Activated T-helper 9 cell treated with anti-CD3 and anti-CD28 coated beads, Interleukin-2, amount 50 U/mL, for 16 hours (primary cell): ENCODE measurements around the gene TCF15.
"Not testable (repeated sequence)": the region's sequence is repeated elsewhere in the genome, so short reads cannot be mapped to it uniquely, and the experiment has no call there.

Source experiments
- DNase-seq: peaks from one replicate; pipeline ENCODE4 v3.0.0-alpha.2; 2020; ENCODE audit warnings: low read depth

Gene TCF15

DNA sequence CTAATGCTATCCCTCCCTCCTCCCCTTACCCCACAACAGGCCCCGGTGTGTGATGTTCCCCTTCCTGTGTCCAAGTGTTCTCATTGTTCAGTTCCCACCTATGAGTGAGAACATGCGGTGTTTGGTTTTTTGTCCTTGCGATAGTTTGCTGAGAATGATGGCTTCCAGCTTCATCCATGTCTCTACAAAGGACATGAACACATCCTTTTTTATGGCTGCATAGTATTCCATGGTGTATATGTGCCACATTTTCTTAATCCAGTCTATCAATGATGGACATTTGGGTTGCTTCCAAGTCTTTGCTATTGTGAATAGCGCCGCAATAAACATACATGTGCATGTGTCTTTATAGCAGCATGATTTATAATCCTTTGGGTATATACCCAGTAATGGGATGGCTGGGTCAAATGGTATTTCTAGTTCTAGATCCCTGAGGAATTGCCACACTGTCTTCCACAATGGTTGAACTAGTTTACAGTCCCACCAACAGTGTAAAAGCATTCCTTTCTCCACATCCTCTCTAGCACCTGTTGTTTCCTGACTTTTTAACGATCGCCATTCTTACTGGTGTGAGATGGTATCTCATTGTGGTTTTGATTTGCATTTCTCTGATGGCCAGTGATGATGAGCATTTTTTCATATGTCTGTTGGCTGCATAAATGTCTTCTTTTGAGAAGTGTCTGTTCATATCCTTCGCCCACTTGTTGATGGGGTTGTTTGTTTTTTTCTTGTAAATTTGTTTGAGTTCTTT is 31.0 kb downstream of the TCF15 start:
- not testable (repeated sequence) for DNase-seq

DNA sequence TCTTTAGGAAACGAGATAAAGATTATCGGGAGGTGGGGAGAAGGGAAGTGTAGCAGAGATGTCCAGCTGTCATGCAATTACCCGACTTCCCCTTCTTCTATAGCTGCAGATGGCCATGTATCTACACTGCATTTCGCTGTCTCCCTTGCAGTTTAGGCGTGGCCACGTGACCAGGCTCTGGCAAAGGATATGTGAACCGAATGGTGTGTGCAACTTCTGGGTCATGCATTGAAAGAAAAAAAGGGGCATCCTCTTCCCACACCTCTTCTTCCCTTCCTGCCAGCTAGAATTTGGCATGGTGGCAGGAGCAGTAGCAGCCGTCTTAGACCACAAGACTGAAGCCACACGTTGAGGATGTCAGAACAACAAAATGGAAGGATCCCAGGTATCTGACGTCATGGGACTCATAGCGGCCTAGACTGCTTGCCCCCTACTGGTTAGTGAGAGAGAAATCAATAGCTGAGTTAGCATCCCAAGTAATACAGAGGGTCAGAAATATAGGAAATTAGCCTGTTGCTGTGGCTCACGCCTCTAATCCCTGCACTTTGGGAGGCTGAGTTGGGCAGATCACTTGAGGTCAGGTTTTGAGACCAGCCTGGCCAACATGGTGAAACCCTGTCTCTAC is 32.8 kb downstream of the TCF15 start:
- no peak for DNase-seq

DNA sequence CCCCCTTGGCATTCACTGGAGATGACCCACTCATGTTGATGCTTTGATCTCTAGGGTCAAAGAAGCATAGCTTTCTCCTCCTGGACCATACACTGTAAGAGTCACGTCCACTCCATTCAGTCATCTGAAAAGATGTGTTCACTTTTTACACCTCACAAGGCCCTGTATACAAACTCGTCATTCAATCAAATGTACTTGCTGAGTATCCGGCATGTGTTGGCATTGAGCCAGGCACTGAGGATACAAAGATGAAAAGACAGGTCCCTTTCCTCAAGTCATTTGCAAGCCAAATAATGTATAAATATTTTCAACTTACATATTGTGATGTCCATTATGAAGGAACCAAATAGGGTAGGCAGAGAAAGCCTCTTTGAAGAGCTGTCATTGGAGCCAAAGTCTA is 34.0 kb downstream of the TCF15 start:
- DNase-seq = no peak

DNA sequence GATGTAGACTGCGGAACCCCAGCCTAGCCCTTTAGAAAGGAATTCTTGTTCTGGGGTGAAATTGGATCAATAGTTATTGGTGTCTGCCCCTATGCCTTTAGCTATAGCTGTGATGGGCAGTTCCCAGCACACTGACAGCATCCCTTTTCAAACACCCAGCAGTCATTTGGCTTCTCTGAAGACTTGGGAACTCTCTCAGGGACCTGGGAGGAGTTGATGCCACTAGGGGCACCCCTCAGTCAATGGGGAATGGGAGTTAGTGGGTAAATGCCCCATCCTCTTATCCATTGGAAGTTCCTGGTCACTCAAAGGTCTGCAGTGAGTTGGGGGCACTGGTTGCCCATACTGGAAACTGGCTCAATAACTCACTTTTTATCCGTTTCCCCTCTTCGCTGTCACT is 34.9 kb downstream of the TCF15 start:
- no peak for DNase-seq

DNA sequence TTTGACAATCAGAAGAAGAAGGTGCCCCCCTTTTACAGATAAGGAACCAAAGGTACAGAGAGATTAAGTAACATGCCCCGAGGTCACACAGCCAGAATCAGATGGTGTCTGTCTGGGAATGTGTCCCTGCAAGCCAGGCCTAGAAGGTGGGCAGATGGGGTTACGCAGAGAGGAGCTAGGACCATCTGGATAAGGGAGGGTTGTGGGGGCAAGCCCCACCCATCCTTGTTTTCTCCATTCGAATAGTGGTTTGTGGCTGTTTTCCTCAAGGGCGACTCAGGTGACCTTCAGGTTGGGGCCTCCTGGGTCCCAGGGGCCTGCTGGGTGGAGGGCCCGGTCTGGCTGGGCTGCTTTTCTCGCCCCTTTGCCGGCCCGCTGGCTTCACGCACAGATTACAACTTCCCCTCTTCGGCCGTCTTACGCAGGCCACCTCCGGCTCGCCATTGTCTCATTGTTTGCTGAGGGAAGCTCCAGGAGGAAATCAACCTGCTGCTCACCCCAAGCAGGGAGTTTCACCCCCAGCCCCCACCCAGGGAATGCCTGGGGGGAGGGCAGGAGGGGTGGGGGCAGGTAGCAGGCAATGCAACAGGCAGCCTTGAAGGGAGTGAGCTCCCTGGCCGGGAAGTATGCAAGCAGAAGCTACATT is 35.7 kb downstream of the TCF15 start:
- DNase-seq = no peak

DNA sequence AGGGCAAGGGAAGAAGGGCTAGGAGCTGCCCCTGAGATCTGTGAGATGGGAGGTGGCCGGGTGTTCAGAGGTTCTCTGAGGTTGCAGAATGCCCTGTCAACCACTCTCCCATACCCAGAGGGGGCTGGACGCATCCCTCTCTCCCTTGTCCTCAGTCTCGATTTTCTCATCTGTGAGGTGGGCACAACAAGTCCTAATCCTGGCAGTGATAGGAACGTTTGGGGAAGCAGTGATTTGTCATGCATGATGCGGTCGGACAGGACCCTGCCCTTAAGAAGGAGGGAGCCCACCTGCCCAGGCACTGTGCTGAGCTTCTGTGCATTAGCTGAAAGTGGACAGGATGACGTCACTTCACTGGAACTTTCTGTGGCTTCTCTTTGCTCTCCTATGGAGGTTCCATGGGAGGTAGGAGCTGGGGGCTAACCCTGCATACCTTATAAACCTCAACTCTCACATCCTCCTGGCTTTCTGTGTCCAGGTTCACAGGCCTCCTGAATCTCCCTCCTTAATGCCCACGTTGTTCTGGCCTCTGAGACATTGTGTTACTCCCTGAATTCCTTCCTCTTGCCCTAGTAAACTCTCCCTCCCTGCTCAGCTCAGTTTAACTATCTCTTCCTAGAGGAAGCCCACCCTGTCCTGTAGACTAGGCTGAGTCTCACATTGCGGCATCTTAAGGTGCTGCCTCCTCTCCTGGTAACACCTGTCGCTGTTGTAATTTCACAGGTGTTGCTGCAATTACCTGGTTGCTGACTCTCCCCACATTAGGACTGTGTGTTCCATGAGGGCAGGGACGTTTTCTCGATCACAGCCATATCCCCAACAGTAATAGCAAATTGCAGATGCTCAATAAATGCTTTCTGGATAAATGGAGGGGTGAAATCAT is 36.5 kb downstream of the TCF15 start:
- no peak for DNase-seq

DNA sequence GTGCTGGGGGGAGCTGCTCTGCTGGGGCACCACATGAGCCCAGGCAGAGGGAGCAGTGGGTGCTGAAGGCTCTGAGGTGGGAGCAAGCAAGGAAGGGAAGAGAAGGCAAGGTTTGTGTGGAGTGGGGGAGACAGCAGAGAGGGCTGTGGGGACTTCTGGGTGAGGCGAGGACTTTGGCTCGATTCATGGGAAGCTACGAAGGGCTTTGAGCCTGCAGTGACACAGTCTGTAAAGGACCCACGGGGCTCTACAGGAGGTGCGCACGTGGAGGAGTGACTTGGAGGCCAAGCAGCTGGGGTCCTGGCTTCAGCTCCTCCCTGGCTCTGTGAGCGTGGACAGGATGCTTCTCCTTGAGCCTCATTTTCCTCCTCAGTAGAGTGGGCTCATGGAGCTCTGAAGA is 37.4 kb downstream of the TCF15 start:
- no peak for DNase-seq

DNA sequence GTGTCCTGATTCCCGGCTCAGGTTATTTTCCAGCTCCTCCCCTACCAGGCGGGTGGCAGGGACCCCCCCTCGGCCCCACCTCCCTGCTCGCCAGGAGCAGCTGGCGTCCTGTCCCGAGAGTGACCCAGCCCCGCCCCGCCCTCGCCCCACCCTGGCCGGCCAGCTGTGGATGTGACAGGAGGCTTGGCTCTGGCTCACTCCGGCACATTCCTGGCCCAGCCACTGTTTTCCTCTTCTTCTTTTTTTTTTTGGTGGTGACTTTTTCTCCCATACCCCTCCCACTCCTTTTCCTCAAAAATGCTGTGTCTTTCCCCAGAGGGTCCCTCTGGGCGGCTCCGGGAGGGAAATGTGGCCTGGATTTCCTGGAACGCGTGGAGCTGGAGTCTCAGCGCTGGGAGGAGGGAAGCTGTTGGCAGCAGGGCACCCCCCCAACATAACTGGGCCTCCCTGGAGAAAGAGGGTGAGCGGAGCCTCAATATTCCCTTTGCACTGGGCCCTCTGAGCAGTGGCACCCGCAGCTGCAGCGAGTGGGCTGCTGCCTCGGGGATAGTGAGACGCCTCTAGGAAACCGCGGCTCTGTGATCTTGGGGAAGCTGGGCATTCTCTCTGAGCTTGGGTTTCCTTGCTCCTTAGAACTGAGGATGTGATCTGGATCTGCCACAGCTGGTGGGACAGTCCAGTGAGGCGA is 38.2 kb downstream of the TCF15 start:
- DNase-seq = no peak

DNA sequence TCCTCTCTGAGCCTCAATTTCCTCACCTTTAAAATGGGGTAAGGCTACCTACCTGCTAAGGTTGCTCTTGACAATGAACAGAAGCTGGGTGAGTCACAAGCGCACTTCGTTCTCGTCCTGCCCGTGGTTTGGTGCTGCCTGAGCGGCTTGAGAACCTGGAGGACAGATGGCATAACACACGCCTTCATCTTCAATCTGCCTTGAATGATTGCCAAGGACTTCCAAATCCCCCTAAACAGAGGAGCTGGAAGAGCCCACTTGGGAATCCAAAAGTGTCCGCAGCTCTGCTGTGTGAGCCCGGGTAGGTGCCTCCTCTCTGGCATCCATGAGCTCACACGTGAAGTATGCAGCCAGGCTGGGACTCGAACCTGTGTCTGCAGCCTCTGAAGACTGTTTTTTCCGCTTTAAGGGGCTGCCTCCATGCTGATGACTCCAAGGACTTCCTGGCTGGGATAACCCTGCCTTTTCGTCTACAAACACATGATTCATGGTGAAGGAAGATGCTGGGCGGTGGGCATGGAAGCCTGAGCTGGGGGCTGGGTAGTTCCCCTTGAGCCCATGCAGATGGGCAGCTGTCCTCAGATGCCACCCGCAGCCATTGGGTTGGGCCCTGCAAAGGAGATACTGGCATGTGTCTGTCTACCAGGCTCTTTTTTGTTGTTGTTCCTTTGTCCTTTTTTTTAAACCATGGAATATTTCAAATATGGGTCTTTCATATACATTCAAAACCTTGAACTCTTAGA is 41.3 kb downstream of the TCF15 start:
- DNase-seq = no peak

DNA sequence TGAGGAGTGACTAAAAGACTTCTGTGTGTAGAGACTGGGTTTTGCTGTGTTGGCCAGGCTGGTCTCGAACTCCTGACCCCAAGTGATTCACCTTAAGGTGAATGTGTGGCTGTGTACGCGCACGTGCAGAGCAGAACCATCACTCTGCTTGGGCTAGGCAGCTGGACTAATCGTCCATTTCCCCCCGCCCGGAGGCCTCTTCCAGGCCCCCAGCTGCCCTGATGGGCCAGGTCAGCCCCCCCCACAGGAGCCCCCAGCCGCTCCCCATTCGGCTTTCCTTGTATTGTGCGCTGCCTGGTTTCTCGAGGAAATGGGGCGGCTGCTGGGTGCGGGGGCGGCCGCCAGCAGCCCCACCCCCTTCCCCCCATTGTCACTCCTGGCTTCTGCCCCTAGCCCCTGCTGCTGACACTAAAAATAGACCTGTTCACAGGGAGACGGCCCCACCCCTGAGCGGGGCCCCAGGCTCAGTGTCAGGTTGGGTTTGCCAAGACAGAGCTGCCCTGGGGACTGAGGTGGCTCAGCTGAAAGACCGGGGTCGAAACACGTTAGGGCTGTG is 41.9 kb downstream of the TCF15 start:
- no peak for DNase-seq

DNA sequence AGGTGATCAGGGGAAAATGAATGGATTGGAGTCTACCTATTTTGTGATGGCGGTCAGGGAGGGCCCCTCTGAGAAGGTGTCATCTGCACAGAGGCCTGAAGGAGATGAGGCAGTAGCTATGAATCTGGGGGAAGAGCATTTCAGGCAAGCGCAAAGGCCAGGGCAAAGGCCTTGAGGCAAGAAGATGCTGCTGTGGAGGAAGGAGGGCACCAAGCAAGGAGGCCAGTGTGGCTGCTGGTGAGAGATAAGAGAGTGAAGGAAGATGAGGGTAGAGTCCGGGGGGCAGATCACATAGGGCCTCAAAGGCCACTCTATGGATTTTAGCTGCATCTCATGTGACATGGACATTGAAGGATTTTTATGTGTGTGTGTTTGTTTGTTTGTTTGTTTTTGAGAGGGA is 45.9 kb downstream of the TCF15 start:
- DNase-seq = no peak

DNA sequence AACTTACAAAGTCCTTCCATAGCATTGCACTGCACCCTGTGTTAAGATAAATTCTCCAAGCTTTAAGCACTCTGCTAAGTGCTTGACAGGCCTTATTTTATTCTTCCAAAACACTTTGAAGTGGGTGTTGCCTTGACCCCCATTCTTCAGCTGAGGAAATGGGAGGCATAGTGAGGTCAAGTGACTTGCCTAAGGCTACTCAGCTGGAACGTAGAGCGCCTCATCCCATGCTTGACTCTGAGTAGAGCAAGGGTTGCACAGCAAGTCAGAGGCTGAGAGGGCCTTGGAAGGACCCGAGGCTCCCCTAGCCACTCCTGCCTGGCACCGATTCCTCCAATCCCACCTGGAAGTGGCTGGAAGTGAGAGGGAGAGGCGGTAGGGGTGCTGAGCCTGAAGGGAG is 46.9 kb downstream of the TCF15 start:
- DNase-seq = no peak

DNA sequence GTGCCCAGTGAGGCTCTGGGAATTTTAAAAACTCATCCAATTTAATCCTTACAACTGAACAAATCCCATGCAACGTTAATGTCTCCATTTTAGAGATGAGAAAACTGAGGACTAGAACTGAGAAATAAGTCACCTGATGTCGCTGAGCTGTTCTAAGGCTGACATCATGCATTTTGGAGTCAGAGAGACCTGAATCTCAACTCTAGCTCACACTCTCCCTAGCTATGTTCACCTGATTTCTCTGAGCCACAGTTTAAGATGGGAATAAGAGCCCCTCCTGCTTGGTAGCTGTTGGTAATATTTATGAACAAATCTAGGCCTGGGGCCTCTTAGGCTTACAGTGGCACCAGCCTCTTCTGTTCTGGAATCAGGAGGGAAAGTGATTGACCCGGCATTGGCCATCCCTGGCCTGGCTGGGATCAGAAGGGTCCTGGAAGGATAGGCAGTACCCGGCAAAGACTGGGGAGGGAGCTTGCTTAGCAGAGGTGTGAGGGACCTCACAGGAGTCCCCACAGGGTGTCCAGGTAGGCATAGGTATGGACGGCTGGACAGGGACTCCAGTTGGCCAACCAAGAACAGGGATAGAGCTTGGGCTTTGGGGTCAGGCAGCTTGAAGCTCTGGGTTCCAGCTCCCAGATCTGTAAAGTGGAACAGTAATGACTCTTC is 47.7 kb downstream of the TCF15 start:
- DNase-seq = no peak

DNA sequence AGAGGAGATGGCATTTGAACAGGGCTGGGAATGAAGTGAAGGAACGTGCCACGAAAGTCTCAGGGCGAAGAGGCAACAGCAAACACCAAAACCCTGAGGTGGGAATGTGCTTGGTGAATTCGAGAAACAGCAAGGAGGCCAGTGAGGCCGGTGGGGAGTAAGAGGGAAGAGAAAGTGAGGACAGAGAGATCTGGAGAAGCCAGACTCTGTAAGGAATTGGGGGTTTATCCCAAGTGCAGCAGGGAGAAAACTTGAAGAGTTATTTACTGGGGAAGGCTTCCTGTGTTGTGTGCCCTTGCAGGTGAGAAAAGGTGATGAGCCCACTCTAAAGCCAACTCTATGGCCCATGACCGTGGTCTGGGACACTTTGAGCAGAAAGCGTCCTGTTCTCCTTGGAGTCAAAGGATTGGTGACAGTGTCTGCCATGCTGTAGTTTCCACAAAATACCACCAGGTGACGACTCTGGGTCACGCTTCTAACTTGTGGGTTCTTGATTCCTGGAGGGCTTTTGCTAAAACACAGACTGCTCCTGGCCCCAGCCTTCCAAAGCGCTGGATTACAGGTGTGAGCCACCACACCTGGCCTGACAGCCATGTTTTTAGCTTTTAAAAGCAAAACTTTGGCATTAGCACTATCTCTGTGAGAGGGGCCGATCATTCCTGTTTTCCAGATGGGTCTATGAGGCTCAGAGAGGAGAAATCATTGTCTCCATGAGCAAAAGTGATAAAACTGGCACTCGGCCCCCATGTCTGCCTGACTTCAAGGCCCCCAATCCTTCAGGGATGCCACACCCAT is 48.5 kb downstream of the TCF15 start:
- DNase-seq = no peak

DNA sequence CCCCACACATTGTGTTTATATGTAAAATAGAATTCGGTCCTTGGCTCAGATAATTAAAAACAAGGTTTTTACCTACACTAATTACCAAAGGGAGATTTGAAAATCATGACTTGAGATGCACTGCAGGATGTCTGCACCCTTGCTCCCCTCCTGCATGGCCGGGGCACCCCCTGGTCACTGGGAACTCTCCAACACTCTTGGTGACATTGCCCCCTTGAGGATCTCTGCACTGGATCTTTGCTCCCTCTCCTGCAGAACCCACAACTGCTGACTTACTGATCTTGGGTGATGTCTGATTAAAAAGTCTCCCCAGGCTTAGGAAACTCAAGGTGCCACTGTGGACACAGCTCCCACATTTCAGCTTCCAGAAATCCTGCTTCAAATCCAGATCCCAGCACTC is 49.4 kb downstream of the TCF15 start:
- no peak for DNase-seq

DNA sequence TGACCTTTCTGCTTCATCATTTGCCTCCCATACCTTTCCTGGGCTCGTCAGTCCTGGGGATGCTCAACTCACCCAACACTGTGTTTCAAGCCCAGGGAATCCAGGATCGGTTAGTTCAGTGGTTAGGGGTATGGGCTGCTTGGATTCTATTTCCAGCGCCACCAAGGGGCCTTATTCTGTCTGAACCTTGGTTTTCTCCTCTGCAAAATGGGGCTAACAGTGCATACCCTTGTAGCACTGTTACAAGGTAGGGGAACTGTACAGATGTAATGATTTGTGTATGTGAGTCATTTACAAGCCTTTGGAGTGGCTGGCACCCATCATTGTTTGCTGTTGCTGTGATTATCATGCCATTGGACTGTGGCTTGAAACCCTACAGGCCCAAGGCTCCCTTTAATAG is 52.0 kb downstream of the TCF15 start:
- DNase-seq = no peak

DNA sequence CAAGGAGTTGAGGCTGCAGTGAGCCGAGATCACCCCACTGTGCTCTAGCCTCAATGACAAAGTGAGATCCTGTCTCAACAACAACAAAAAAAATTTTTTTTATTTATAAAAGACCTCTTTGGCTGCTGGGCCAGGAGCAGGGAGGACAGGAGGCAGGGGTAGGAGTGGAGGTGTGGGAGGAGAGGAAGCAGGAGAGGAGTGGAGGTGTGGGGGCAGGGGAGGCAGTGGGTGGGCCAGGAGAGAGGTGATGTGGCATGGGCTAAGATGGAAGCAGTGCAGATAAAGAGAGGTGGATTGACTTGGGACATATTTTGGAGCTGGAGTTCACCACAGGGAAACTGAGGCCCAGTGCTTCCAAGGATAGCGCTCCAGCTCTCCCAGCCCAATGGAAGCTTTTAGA is 53.1 kb downstream of the TCF15 start:
- DNase-seq = no peak

DNA sequence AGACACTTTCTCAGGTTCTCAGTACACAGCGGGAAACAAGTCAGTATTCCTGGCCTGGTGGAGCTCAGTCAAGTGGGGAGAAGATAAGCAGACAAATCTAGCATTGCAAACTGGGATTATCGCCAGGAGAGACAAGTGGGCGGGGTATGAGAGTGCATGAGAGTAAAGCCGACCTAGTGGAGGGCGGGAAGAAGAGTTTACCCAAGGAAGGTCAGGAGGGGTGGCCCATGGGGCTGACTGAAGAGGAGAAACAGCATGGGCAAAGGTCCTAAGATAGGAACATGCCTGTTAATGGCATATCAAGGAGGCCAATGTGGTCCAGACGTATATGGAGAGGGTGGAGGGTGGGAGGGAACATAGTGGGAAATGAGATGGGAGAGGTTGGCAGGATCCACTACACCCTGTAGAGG is 54.1 kb downstream of the TCF15 start:
- no peak for DNase-seq
